ENCODE results near the gene NAB1. TPM values are rescaled to one million over a fixed set of nuclear protein-coding genes. Genes with fewer than 3 reads are reported as not detected.

The NAB1 gene
- total RNA-seq, 2 experiments from 2014 or later: 33.0 to 36.3 TPM

GRCh38 chr2:190626641-190627210, 22.2 kb upstream of the NAB1 start:
- no peak overlapping the region for H3K4me3 Mint-ChIP-seq
- POLR2A ChIA-PET: no interaction called here
- no peaks in the 10 kb centered on the region for H3K36me3 Mint-ChIP-seq

GRCh38 chr2:190627448-190628412, 21.2 kb upstream of the NAB1 start:
- Mint-ChIP-seq H3K27ac (peak overlapping the region; percentile 50), H3K4me3 (peak overlapping the region; percentile 90), H3K27me3 (peaks cover 3% of the 10 kb centered on the region), H3K9me3 (peaks cover 3% of the 10 kb centered on the region), H3K4me1 (peaks cover 8% of the 10 kb centered on the region), H3K36me3 (no peaks in the 10 kb centered on the region)
- DNase-seq: peak; percentile 48
- ATAC-seq (ENCODE audit: low read depth): peak; percentile 88
- POLR2A ChIA-PET: no interaction called here

More at GRCh38 chr2:190626641-190627210, 22.2 kb upstream of the NAB1 start:
- H3K27ac Mint-ChIP-seq: no peak overlapping the region
- ATAC-seq (ENCODE audit: low read depth) (no peak), DNase-seq (no peak)
- peaks cover 8% of the 10 kb centered on the region for H3K4me1 Mint-ChIP-seq
- H3K27me3 Mint-ChIP-seq: peaks cover 3% of the 10 kb centered on the region
- H3K9me3 Mint-ChIP-seq: peaks cover 3% of the 10 kb centered on the region

DNA sequence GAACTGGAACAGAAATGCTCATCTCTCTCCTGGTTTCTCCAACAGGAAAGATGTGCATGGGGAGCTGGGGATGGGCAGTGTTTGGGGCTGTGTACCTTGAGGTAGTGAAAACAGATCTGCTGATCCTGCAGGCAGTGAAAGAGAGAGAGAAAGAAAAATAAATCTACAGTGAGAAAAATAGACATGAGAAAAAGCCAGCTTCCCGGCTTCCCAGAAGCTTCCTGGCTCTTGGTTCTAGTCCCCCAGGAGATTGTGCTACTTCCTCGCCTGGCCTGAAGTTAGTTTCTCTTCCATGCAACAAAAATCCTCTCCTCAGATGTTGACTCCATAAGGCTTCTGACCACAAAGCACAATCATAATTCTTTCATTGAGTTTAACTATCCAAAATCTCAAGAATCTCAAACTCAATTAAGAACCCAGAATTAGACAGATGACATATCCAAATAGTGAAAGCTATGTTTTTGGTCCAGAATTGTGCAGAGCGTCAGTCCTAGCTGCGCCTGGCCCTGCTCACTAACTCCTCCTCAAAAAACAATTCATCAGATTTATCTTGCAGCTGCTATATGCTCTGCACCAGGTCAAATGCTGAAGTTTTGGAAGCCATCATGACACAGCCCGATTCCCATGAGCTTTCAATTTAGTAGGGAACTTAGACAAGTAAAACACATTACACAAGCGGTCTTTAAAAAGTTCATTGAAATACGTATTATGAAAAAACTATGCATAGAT, 20.1 kb upstream of the NAB1 start:
- H3K36me3 Mint-ChIP-seq: no peaks in the 10 kb centered on the region
- peaks cover 8% of the 10 kb centered on the region for H3K4me1 Mint-ChIP-seq
- POLR2A ChIA-PET: interaction anchor here (0.6 kb wide), 1 partner anchor 17 kb away, joined by 4 read pairs; no protein-coding TSS in a partner anchor
- H3K4me3 Mint-ChIP-seq: peak overlapping the region; percentile 2
- H3K27me3 Mint-ChIP-seq: peaks cover 3% of the 10 kb centered on the region
- peaks cover 3% of the 10 kb centered on the region for H3K9me3 Mint-ChIP-seq
- ATAC-seq (ENCODE audit: low read depth) (no peak), DNase-seq (no peak)
- H3K27ac Mint-ChIP-seq: no peak overlapping the region

- Mint-ChIP-seq H3K4me3 (no peak overlapping the region), H3K4me1 (no peaks in the 10 kb centered on the region), H3K27ac (no peak overlapping the region), H3K9me3 (no peaks in the 10 kb centered on the region), H3K27me3 (no peaks in the 10 kb centered on the region), H3K36me3 (no peaks in the 10 kb centered on the region)
- POLR2A ChIA-PET: no interaction called here
- DNase-seq (no peak), ATAC-seq (ENCODE audit: low read depth) (no peak)
Observed at GRCh38 chr2:190634381-190634780, 14.5 kb upstream of the NAB1 start.

DNA sequence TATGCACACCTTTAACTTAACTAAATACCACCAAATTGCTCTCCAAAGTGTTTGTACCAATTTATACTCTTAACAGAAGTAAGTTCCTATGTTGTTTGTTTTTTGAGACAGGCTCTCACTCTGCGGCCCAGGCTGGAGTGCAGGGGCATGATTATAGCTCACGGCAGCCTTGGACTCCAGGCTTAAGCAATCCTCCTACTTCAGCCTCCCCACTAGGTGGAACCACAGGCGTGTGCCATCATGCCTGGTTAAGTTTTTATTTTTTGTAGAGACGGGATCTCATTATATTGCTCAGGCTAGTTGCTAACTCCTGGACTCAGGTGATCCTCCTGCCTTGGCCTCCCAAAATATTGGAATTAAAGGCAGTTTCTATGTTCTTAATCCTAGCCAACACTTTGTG, 13.1 kb upstream of the NAB1 start:
- POLR2A ChIA-PET: no interaction called here
- Mint-ChIP-seq H3K27me3 (peaks cover 2% of the 10 kb centered on the region), H3K9me3 (no peaks in the 10 kb centered on the region), H3K4me1 (no peaks in the 10 kb centered on the region), H3K4me3 (no peak overlapping the region), H3K36me3 (no peaks in the 10 kb centered on the region), H3K27ac (no peak overlapping the region)
- DNase-seq (no peak), ATAC-seq (ENCODE audit: low read depth) (no peak)

DNA sequence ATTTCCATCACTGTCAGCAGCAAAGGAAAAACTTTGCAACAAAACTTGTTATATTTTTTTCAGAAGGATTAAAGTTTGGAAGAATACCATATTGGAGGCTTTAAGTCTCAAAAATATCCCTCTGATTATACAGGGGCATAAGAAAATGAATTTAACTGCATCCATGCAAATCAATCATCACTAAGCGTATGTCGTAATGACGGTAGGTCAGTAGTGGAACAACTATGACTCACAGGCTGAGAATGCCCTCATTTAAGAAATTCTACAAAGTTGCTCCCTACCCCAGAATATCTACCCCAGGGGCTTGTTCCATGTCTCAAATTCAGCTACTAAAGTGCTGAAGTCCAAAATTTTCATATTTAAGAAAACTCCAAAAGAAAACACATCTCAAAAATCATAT, 12.5 kb upstream of the NAB1 start:
- H3K27me3 Mint-ChIP-seq: peaks cover 2% of the 10 kb centered on the region
- no peaks in the 10 kb centered on the region for H3K4me1 Mint-ChIP-seq
- POLR2A ChIA-PET: no interaction called here
- ATAC-seq (ENCODE audit: low read depth) (no peak), DNase-seq (no peak)
- H3K27ac Mint-ChIP-seq: no peak overlapping the region
- no peaks in the 10 kb centered on the region for H3K9me3 Mint-ChIP-seq
- no peak overlapping the region for H3K4me3 Mint-ChIP-seq
- H3K36me3 Mint-ChIP-seq: no peaks in the 10 kb centered on the region

DNA sequence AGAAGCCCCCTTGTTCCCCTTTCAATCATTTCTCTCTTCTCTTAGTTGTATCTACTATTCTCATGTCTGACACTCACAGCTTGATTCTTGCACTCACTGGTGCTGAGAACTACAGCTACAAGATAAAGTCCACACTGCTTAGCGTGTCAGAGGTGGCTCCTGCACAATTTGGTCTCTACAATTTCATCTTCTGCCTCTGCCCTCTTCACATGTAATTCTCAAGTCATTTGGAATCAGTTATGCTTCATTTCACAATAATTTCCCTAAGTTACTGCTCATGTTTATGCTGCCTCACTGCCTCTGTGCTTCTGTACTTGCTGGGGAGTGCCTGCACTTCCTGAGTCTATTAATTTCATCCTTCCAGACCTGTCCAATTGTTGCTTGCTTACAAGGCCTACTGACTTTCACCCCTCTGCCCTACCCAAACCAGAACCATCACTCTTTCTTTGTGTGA, 11.6 kb upstream of the NAB1 start:
- ATAC-seq (ENCODE audit: low read depth) (no peak), DNase-seq (no peak)
- Mint-ChIP-seq H3K36me3 (no peaks in the 10 kb centered on the region), H3K27me3 (peaks cover 2% of the 10 kb centered on the region), H3K4me1 (no peaks in the 10 kb centered on the region), H3K9me3 (no peaks in the 10 kb centered on the region), H3K4me3 (no peak overlapping the region), H3K27ac (no peak overlapping the region)
- POLR2A ChIA-PET: no interaction called here

DNA sequence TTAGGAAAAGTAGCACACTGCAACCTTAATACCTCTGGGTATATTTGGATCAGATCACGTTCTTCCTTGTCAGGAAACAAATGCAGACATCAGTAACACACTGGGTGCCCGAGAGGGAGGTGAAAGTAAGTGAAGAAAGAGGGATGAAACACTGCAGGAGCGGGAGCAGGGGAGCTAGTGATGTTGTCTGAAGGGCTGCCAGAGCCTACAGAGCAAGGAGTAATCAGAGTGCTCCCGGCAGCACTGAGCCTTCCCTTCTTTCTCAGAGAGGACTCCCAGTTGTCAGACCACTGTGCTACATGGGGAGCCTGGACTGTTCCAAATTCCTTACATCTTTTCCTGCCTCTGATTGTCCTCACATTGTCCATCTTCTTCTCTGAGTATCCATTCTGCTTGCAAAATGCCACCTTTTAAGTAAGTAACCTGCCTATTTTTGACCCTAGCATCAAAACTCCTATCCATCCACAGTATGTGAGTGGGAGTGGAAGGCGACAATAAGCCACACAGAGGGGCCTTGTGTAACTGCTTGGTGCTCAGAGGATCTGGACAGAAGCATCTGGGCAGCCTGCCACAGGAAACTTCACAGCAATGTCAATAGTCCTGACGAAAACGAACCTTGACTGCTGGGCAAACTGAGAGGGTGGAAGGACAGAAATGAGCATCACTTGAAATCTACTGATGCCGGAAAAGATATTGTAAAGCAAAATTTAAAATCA, 10.8 kb upstream of the NAB1 start:
- H3K27me3 Mint-ChIP-seq: peaks cover 2% of the 10 kb centered on the region
- H3K27ac Mint-ChIP-seq: no peak overlapping the region
- no peaks in the 10 kb centered on the region for H3K9me3 Mint-ChIP-seq
- POLR2A ChIA-PET: no interaction called here
- ATAC-seq (ENCODE audit: low read depth) (no peak), DNase-seq (no peak)
- H3K4me1 Mint-ChIP-seq: no peaks in the 10 kb centered on the region
- no peak overlapping the region for H3K4me3 Mint-ChIP-seq
- no peaks in the 10 kb centered on the region for H3K36me3 Mint-ChIP-seq

DNA sequence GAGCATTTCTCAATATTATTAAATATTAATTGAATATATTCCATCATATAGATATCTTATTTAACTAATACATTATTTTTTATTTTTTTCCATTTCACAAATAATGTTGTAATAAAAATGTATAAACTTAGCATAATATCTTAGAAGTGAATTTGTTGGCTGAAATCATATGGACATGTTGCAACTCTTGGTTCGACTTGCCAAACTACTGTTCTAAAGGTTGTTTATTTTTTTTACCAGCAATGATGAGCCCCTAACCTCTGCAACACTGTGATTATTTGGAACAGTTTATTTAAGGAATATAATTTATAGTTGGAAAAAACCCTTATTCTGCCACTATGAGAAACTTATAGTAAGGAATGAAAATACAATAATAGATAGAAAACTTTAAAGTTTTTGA, 8.8 kb upstream of the NAB1 start:
- POLR2A ChIA-PET: no interaction called here
- Mint-ChIP-seq H3K4me1 (peaks cover 1% of the 10 kb centered on the region), H3K27ac (no peak overlapping the region), H3K4me3 (no peak overlapping the region), H3K9me3 (no peaks in the 10 kb centered on the region), H3K27me3 (peaks cover 2% of the 10 kb centered on the region), H3K36me3 (no peaks in the 10 kb centered on the region)
- no peak for ATAC-seq (ENCODE audit: low read depth)
- no peak for DNase-seq

DNA sequence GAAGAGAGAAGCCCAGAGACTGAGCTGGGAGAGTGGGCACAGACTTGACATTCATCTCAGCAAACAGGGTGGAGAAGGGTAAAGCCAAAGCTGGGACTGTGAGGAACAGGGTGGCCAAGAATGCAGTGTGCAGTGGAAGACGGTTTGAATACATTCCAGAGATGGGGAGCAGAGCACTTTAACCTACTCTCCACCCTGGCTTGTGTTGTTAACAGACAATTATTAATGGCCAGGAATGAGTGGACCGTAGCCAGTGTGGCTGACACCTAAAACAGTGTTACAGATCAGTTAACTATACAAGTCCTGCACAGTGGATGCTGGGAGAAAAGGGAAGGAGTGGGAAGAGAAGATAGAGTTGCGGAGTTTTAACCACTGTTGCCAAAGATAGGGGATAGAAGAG, 7.4 kb upstream of the NAB1 start:
- no peak for ATAC-seq (ENCODE audit: low read depth)
- POLR2A ChIA-PET: no interaction called here

GRCh38 chr2:190646780-190647522, 1.9 kb upstream of the NAB1 start:
- peaks cover 14% of the 10 kb centered on the region for H3K4me1 Mint-ChIP-seq
- no peaks in the 10 kb centered on the region for H3K9me3 Mint-ChIP-seq
- ATAC-seq (ENCODE audit: low read depth): no peak
- DNase-seq: no peak
- no peak overlapping the region for H3K4me3 Mint-ChIP-seq
- H3K27ac Mint-ChIP-seq: no peak overlapping the region
- H3K27me3 Mint-ChIP-seq: peaks cover 5% of the 10 kb centered on the region
- no peaks in the 10 kb centered on the region for H3K36me3 Mint-ChIP-seq
- POLR2A ChIA-PET: no interaction called here

More for the DNA sequence above, 7.4 kb upstream of the NAB1 start:
- peaks cover 7% of the 10 kb centered on the region for H3K27me3 Mint-ChIP-seq
- no peak overlapping the region for H3K27ac Mint-ChIP-seq
- H3K36me3 Mint-ChIP-seq: no peaks in the 10 kb centered on the region
- no peak for DNase-seq
- H3K4me1 Mint-ChIP-seq: peaks cover 1% of the 10 kb centered on the region
- H3K4me3 Mint-ChIP-seq: no peak overlapping the region
- H3K9me3 Mint-ChIP-seq: no peaks in the 10 kb centered on the region

- Mint-ChIP-seq H3K4me3 (peak overlapping the region; percentile 72), H3K27ac (peak overlapping the region; percentile 64), H3K36me3 (no peaks in the 10 kb centered on the region), H3K4me1 (peaks cover 14% of the 10 kb centered on the region), H3K9me3 (no peaks in the 10 kb centered on the region), H3K27me3 (peaks cover 5% of the 10 kb centered on the region)
- ATAC-seq (ENCODE audit: low read depth) (peak; percentile 70), DNase-seq (peak; percentile 83)
- POLR2A ChIA-PET: interaction anchor here (0.7 to 1.0 kb wide), 3 partner anchors 36 to 241 kb away, joined by 4 to 7 read pairs (median 7); no protein-coding TSS in a partner anchor
Observed at GRCh38 chr2:190648289-190649034, 421 bp upstream of the NAB1 start.
